Neuron (in vitro differentiated cells): Measurements from ENCODE around the gene C1QL3.
A peak's percentile ranks its signal among the peaks of the same experiment; 100 is the strongest.

Experiments
- H2AFZ ChIP-seq: one replicate; pipeline ENCODE4 v1.6.1; 2013; ENCODE audit warnings: low read depth, mild to moderate bottlenecking, inconsistent platforms, low read length, moderate library complexity
- H3K27me3 ChIP-seq: one replicate; pipeline ENCODE4 v1.6.1; 2013; ENCODE audit warnings: low read length; ENCODE audit not compliant: insufficient read depth
- H3K36me3 ChIP-seq: one replicate; pipeline ENCODE4 v1.6.1; 2013; ENCODE audit warnings: low read length; ENCODE audit not compliant: insufficient read depth
- H3K4me1 ChIP-seq: one replicate; pipeline ENCODE4 v1.6.1; 2013; ENCODE audit warnings: low read length; ENCODE audit not compliant: insufficient read depth
- H3K4me3 ChIP-seq: 2 replicates; pipeline ENCODE4 v1.5.1; 2013; ENCODE audit warnings: mild to moderate bottlenecking, low read length, moderate library complexity
- H3K9me3 ChIP-seq: one replicate; pipeline ENCODE4 v1.6.1; 2013; ENCODE audit warnings: low read length

C1QL3 gene

DNA sequence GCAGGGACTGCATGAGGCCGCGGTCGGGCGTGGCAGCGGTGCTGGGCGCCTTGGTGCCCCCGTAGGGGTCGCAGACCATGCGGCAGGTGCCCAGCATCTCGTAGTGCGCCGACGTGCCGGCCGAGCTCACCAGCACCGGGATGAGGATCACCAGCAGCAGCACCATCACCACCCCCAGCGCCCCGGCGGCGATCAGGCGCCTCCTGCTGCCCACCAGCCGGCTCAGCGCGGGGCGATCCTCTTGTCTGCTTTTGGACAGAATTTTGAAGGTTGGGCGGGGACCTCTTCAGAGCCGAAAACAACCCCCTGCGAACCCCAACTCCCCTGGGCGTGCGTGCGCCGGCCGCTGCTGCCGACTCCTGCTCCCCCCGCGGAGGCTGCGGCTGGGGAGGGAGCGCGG, 779 bp downstream of the C1QL3 start:
- Histone ChIP-seq H3K9me3 (peaks cover 2% of the 10 kb centered on the region), H3K4me1 (no peaks in the 10 kb centered on the region), H3K4me3 (peak overlapping the region; percentile 18), H2AFZ (peak overlapping the region; percentile 14), H3K36me3 (no peaks in the 10 kb centered on the region), H3K27me3 (peaks cover 82% of the 10 kb centered on the region)

DNA sequence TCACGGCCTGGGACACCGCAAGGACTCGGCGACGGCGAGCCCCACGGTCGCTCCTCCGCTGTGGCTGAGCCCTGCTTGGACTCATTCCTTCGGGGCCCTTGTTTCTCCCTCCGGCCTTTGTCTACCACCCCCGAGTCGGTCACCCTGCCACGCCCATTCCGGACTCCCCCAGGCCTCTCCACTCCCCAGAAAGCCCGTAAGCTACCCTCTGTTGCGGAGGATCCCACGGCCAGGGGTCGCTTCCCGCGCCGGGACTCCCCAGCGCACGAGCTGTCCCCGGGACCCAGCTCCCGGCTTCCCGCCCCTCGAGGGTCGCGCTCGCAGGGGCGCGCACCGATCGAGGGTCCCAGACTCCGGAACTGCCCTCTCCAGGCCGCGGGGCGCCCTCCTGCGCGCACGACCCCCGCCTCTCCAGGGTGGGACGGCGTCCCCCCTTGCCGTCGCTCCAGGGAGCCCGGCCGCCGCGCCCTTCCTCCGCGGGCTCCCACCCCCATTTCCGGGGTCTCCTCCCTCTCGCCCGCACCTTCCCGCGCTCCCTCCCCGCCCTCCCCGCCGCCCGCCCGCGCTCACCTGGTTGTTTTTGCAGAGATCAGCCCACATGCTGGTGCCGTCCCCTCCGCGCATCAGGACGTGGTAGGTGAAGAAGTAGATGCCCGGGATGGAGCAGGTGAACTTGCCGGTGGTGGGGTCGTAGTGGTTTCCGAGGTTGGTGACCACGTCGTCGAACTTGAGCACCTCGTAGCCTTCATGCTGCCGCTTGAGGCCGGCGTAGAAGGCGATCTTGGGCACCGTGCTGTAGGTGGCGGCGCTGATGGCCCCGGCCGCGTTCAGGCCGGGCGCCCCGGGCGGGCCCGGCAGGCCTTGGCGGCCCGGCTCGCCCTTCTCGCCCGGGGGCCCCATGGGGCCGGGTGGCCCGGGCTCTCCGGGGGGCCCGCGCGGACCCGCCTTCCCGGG, 1.5 kb downstream of the C1QL3 start:
- peaks cover 2% of the 10 kb centered on the region for H3K9me3 ChIP-seq
- no peaks in the 10 kb centered on the region for H3K4me1 ChIP-seq
- peaks cover 85% of the 10 kb centered on the region for H3K27me3 ChIP-seq
- peak overlapping the region; percentile 14 for H2AFZ ChIP-seq
- H3K36me3 ChIP-seq = no peaks in the 10 kb centered on the region
- H3K4me3 ChIP-seq = no peak overlapping the region

DNA sequence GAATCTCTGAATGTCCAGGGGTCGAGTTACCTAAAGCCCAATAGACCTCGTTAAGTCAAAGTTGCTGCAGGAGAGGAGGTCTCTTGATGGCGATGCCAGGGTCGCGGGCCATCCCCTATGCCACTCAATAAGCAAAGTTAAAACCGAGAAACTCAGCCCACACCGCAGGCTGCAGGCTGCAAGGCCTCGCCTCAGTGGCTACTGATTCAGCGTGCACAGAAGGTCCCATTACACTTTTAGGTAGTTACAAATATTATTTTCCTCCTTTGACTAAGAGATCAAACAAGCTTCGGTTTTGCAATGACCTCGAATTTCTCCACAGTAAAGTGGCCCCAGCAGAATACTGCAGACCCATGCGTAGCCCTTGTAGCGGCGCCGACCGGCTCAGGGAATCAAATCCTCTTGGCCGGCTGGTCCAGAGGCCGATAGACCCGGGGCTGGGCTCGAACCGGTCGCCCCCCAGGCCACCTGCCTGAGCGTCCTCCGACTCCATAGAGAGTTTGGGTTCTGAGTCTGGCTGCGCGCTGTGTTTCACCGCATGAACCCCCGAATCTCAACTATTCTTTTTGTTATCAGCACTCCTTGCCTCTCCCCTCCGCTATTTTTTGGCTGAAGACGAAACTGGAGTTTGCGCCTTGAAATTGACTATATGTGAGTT, 2.3 kb downstream of the C1QL3 start:
- no peak overlapping the region for H3K4me3 ChIP-seq
- no peaks in the 10 kb centered on the region for H3K4me1 ChIP-seq
- H3K9me3 ChIP-seq = peaks cover 2% of the 10 kb centered on the region
- no peak overlapping the region for H2AFZ ChIP-seq
- H3K27me3 ChIP-seq = peaks cover 82% of the 10 kb centered on the region
- H3K36me3 ChIP-seq = no peaks in the 10 kb centered on the region

DNA sequence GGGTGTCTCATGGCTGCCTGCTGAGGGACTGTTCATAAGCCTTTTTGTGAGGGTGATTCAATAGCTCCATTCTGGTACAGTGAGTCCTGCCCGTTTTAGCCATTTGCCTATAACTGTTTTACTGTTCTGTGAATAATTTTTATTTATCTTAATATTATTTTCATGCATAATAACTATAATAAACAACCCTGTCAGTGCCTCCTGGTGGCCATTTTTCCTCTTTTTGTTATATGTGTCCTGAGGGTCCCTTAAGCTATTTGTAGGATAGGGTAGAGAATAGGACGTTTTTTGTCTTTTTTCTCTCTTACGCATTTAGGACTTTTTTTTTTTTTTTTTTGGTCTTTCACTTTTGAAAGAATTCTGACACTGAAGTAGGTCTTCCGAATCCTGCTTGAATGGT, 2.9 kb downstream of the C1QL3 start:
- Histone ChIP-seq H3K4me1 (no peaks in the 10 kb centered on the region), H3K27me3 (peaks cover 79% of the 10 kb centered on the region), H3K9me3 (peaks cover 2% of the 10 kb centered on the region), H3K36me3 (no peaks in the 10 kb centered on the region), H2AFZ (no peak overlapping the region), H3K4me3 (no peak overlapping the region)

DNA sequence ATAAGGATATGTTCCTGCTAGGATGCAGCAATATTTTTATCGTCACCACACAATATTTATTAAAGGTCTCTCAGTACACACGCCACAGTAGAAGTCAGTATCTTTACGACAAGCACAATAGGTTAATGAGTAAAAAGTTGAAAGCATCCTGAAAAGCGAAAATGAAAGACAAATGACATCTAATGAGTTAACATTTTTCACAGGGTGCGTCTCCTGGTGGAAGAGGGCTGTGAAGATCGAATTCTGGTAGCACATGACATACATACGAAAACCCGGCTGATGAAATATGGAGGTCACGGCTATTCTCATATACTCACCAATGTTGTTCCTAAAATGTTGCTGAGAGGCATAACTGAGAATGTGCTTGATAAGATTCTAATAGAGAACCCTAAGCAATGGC, 10.8 kb downstream of the C1QL3 start:
- Histone ChIP-seq H3K9me3 (no peaks in the 10 kb centered on the region), H2AFZ (no peak overlapping the region), H3K4me1 (no peaks in the 10 kb centered on the region), H3K27me3 (peaks cover 16% of the 10 kb centered on the region), H3K36me3 (no peaks in the 10 kb centered on the region), H3K4me3 (no peak overlapping the region)

DNA sequence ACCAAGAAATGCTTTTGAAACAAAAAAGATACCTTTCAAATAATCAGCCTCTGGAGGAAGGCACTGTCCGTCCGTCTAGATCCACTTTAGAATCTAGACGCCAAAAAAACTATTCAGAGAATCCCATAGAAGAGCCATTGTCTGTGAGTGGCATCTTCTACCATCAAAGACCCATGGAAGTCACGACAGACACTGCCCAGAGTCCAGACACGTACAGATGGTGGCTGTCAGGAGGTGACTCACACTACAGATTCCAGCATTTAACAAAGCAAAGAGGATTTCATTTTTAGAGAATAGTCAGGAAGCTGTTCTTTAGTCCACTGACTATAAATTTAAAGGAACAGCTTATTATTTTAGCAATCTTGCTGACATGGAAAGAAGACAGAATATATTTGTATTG, 11.7 kb downstream of the C1QL3 start:
- no peaks in the 10 kb centered on the region for H3K9me3 ChIP-seq
- H2AFZ ChIP-seq = no peak overlapping the region
- no peaks in the 10 kb centered on the region for H3K4me1 ChIP-seq
- no peak overlapping the region for H3K4me3 ChIP-seq
- H3K27me3 ChIP-seq = peaks cover 11% of the 10 kb centered on the region
- H3K36me3 ChIP-seq = no peaks in the 10 kb centered on the region

DNA sequence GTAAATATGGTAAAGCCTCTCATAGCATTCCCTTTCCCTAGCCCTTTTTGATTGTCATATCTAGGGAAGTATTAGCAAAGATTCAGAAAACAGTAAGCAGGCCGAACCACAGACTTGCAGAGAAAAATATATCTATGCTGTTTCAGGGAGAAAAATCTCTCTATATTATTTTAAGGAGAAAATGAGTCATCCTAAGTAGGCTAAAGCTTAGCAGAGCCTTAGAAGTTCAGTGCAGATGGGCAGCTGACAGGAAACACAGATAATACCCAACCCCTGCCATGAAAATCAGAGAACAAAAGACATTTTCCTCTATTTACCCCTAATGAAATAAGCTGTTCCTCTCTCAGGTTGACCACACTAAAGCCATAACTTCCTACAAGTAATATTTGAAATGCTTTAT, 16.5 kb downstream of the C1QL3 start:
- Histone ChIP-seq H2AFZ (no peak overlapping the region), H3K36me3 (no peaks in the 10 kb centered on the region), H3K9me3 (no peaks in the 10 kb centered on the region), H3K4me1 (no peaks in the 10 kb centered on the region), H3K27me3 (peaks cover 4% of the 10 kb centered on the region), H3K4me3 (no peak overlapping the region)

DNA sequence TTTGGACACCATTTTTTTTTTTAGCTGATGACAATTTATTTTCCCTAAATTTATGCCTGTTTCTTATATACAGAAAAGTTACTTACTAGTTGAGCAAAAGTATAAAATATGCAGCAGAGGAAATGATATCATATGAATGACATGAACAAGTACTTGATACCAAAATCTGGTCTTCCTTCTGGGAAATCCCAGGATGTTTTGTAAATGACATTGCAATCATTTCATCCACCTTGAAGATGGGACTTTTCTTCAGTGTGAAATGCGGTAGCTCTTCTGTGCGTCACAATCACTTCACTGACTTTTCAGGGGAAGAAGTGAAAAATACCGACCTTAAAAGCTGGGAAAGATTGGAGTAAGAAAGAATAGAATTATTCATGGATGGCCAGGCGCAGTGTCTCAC, 23.8 kb downstream of the C1QL3 start:
- H2AFZ ChIP-seq = no peak overlapping the region
- H3K36me3 ChIP-seq = no peaks in the 10 kb centered on the region
- H3K4me1 ChIP-seq = no peaks in the 10 kb centered on the region
- H3K9me3 ChIP-seq = no peaks in the 10 kb centered on the region
- no peak overlapping the region for H3K4me3 ChIP-seq
- H3K27me3 ChIP-seq = no peaks in the 10 kb centered on the region

DNA sequence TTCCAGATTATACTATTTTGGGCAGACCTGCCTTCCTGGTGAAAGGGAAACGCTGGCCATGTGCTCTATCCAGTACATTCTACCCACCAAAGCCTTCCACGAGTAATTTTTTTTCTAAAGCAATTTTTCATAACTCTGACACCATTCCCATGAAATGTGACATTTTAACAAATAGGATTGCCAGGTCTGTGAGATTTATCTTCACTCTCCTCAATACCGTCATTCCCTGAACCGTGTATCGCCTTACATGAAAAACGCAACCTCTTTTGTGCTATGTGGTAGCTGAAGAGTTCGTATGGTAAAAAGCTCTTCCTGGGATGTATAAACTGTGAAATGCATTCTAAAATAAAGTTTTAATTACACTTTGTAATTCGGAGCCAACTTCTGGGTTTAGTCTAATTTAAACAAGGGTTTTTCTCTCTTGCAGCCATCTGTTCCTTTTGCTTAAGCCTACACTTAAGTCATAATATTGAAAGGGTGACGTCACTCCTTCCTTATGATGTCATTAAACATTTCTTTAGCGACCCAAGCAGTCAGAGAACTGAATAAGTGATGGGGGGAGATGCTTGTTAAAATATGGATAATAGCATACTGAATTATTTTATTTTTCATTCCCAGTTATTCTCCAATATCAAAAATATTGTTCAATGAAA, 27.7 kb downstream of the C1QL3 start:
- Histone ChIP-seq H3K4me1 (no peaks in the 10 kb centered on the region), H3K4me3 (no peak overlapping the region), H3K36me3 (no peaks in the 10 kb centered on the region), H3K27me3 (no peaks in the 10 kb centered on the region), H2AFZ (no peak overlapping the region), H3K9me3 (no peaks in the 10 kb centered on the region)

DNA sequence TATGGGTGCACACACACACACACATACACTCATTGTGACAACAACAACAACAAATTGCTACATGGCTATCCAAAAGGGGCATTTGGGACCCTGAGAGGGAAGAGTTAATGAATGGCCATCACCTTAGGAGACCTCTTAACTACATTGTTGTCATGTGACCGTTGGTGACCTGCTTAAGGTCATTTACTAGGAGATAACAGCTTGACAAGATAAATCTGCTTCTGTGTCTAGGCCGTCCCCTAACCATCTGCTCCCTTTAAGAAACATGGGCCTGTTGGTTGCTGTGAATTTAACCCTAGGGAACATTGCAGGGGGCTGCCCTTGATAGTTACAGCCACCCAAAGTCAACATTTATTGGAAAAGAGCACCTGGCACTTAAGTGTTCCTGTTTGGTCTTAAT, 29.7 kb downstream of the C1QL3 start:
- Histone ChIP-seq H3K4me3 (no peak overlapping the region), H3K27me3 (no peaks in the 10 kb centered on the region), H3K9me3 (no peaks in the 10 kb centered on the region), H3K4me1 (no peaks in the 10 kb centered on the region), H3K36me3 (no peaks in the 10 kb centered on the region), H2AFZ (no peak overlapping the region)

DNA sequence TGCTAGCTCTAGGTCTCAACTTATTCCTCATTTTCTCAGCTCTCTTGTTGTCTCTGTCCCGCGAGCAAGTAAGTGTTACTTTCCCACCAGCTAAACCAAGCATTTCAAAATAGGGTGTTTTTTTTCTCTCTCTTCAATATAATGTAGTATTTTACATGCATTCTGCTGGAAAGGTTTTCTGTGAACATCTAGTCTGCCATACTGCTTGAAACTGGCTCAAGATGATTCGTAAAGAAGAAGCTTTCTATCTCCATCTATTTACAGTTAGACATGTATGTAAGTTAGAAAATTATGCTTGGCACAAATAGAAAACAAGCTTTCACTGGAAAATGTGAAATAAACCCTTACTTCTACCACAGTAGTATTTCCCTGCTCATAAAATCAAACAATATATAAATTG, 31.2 kb downstream of the C1QL3 start:
- H3K36me3 ChIP-seq = no peaks in the 10 kb centered on the region
- H3K27me3 ChIP-seq = no peaks in the 10 kb centered on the region
- no peak overlapping the region for H3K4me3 ChIP-seq
- no peaks in the 10 kb centered on the region for H3K9me3 ChIP-seq
- no peaks in the 10 kb centered on the region for H3K4me1 ChIP-seq
- H2AFZ ChIP-seq = no peak overlapping the region

DNA sequence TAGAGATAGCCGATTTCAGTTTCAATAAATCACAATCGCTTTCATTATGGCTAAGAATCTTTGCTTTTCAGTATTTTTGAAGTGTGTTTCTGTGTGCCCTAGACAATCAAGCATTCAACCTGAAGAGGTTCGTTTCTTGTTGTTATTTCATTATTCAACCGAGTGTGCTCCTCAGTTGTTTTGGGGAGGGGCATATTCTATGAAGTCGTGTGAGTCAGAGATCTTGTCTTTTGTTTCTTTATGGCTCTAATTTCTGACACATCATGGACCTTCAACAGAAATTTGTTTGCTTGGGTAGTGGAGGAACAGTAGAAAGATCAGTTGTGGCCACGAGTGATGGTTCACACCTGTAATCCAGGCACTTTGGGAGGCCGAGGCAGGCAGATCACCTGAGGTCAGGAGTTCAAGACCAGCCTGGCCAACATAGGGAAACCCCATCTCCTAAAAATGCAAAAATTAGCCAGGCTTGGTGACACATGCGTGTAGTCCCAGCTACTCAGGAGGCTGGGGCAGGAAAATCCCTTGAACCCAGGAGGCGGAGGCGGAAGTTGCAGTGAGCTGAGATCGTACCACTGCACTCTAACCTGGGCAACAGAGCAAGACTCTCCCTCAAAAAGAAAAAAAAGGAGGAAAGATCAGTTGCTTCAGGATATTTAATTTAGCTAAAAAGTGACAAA, 38.3 kb downstream of the C1QL3 start:
- Histone ChIP-seq H3K9me3 (no peaks in the 10 kb centered on the region), H3K4me3 (no peak overlapping the region), H2AFZ (no peak overlapping the region), H3K4me1 (no peaks in the 10 kb centered on the region), H3K27me3 (no peaks in the 10 kb centered on the region), H3K36me3 (no peaks in the 10 kb centered on the region)
